H1 (cell line): ENCODE data around the gene GLI1. TPM values are rescaled to one million over a fixed set of nuclear protein-coding genes. Genes with fewer than 3 reads are reported as not detected.

Experiments
- CHD2 ChIP-seq: IDR thresholded peaks from 2 replicates; pipeline ENCODE4 v1.6.1; 2012; ENCODE audit warnings: low read length, improper control_type of control experiment
- EP300 ChIP-seq, 2 experiments: IDR thresholded peaks; 1 replicate in 1 of 2; 2 replicates in 1 of 2; pipeline ENCODE4 v1.6.1; 2011 to 2012; ENCODE audit warnings: low read depth in 2 of 2, low read length in 2 of 2, mild to moderate bottlenecking in 2 of 2, borderline replicate concordance in 1 of 2, inconsistent platforms in 1 of 2, moderate library complexity in 1 of 2
- HDAC2 ChIP-seq, 2 experiments: fragments of 300-600 bp in 1 of 2; sonication (generic) in 1 of 2; IDR thresholded peaks; 2 replicates each; pipeline ENCODE4 v1.6.1; 2011 to 2012; ENCODE audit warnings: low read depth in 2 of 2, low read length in 2 of 2, mild to moderate bottlenecking in 2 of 2, moderate library complexity in 2 of 2, borderline replicate concordance in 1 of 2, inconsistent platforms in 1 of 2
- KDM4A ChIP-seq: IDR thresholded peaks from one replicate; pipeline ENCODE4 v1.7.1; 2012; ENCODE audit warnings: low read depth, mild to moderate bottlenecking, moderate library complexity, low read length, inconsistent platforms; ENCODE audit not compliant: severe bottlenecking
- NANOG ChIP-seq: IDR thresholded peaks from 2 replicates; pipeline ENCODE4 v1.6.1; 2011; ENCODE audit warnings: low read length, low read depth, mild to moderate bottlenecking, inconsistent platforms; ENCODE audit not compliant: insufficient read depth, poor library complexity, severe bottlenecking
- NRF1 ChIP-seq: IDR thresholded peaks from 2 replicates; pipeline ENCODE4 v1.6.1; 2011; ENCODE audit warnings: mild to moderate bottlenecking, low read depth, low read length, improper control_type of control experiment
- PHF8 ChIP-seq: fragments of 200-600 bp; sonication (generic); conservative IDR thresholded peaks from 2 replicates; pipeline ENCODE4 v1.7.1; 2012; ENCODE audit warnings: low read depth, mild to moderate bottlenecking, inconsistent platforms, low read length, moderate library complexity
- POLR2A ChIP-seq, 2 experiments: IDR thresholded peaks; 1 replicate in 1 of 2; 2 replicates in 1 of 2; pipeline ENCODE4 v1.6.1; 2011; ENCODE audit warnings: low read depth in 2 of 2, low read length in 2 of 2, mild to moderate bottlenecking in 2 of 2; ENCODE audit errors: control extremely low read depth in 1 of 2
- RNF2 ChIP-seq: fragments of 200-900, 300-1000 bp; sonication (generic); IDR thresholded peaks from 2 replicates; pipeline ENCODE4 v1.7.1; 2016; ENCODE audit warnings: borderline replicate concordance, low read depth, mild to moderate bottlenecking, antibody characterized with exemption, low read length; ENCODE audit not compliant: poor library complexity, severe bottlenecking; ENCODE audit errors: missing control alignments
- SP1 ChIP-seq: IDR thresholded peaks from 2 replicates; pipeline ENCODE4 v1.6.1; 2011; ENCODE audit warnings: low read depth, low read length
- SRF ChIP-seq: IDR thresholded peaks from 2 replicates; pipeline ENCODE4 v1.6.1; 2011; ENCODE audit warnings: mild to moderate bottlenecking, low read depth, low read length, moderate library complexity
- TAF7 ChIP-seq: optimal IDR thresholded peaks from 2 replicates; pipeline ENCODE3; 2011; ENCODE audit warnings: low read depth, mild to moderate bottlenecking, inconsistent platforms, low read length, moderate library complexity, borderline replicate concordance
- TBP ChIP-seq: IDR thresholded peaks from 2 replicates; pipeline ENCODE4 v1.6.1; 2011; ENCODE audit warnings: low read depth, low read length, improper control_type of control experiment
- polyA plus RNA-seq, 7 experiments: library from polyadenylated mRNA; depleted of rRNA in 3 of 7; stranded (reverse) in 5 of 7; unstranded in 2 of 7; fragments of >200 nt in 5 of 7; fragments of 200-250 nt in 2 of 7; gene quantifications; 1 replicate in 5 of 7; 2 replicates in 1 of 7; 4 replicates in 1 of 7; pipeline versions ENCODE4 v1.2.1 to v1.2.3, GENCODE V29; 2011 to 2013; ENCODE audit warnings: missing spikeins in 2 of 7, mixed read lengths in 2 of 7
- total RNA-seq: library from RNA; stranded (reverse); fragmentation: NEBNext Ultra II Directional; extraction: Animal tissue kit (Norgen Biotek cat#: 25700); gene quantifications from 2 replicates; pipeline ENCODE4 v1.2.1, GENCODE V29; 2021
- TF ChIP-seq, protein P1 (sequence below): IDR thresholded peaks from 2 replicates; pipeline ENCODE4 v1.6.1; 2011; ENCODE audit warnings: low read depth, mild to moderate bottlenecking, low read length; ENCODE audit not compliant: insufficient read depth
- TF ChIP-seq, protein P2 (sequence below): IDR thresholded peaks from 2 replicates; pipeline ENCODE4 v1.6.1; 2011; ENCODE audit warnings: low read length, improper control_type of control experiment

GLI1 gene
- total and polyA plus RNA-seq, 2 of the 8 experiments (the other 6 are each of a cell fraction or from before 2014, with no cell fraction given) = 23.5 to 25.3 TPM

DNA sequence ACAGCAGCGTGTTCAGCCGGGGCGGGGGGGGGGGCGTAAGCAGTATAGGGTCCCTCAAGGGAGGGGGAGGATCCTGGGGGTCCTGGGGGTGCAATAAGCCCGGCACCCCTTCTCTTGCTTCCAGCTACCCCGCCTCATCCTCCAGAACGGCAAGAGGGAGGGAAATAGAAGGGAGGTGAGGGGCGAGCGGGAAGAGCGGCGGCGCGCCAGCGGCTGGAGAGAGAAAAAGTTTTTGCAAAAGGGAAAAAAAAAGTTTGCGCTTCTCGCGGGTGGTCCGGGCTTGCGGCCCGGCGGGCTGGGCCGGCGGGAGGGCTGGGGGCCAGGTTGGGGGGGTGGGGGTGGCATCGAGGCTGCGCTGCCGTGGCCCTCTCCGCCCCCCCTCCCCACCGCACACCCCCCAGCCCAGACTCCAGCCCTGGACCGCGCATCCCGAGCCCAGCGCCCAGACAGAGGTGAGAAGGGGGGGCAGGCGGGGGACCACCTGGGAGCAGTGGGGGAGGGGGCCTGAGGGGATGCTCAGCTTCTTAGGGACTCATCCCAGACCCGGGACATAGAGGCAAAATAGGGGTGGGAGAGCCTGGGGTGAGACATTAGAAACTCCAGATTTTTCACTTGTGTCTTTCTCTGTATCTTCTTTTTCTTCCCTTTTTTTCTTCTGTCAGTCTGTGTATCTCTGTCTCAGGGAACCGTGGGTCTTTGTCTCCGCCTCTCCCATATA lies at the start of gene GLI1 (continued):
- TF ChIP-seq HDAC2 (IDR thresholded peaks at IDR 0.05; ENCODE audit: borderline replicate concordance in 1 of 2, low read depth in 2 of 2, low read length in 2 of 2) = no peak
- TF ChIP-seq NANOG = no peak
- TF ChIP-seq KDM4A = no peak
- TF ChIP-seq POLR2A (IDR thresholded peaks at IDR 0.05; ENCODE audit: control extremely low read depth in 1 of 2, low read depth in 2 of 2, low read length in 2 of 2) = no peak
- no peak for TF ChIP-seq SRF
- no peak for TF ChIP-seq NRF1
- TF ChIP-seq, protein P1, sequence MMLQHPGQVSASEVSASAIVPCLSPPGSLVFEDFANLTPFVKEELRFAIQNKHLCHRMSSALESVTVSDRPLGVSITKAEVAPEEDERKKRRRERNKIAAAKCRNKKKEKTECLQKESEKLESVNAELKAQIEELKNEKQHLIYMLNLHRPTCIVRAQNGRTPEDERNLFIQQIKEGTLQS = no peak
- TF ChIP-seq SP1 = no peak; the same call in 1 of the 2 replicates
- TF ChIP-seq RNF2 = no peak
- TF ChIP-seq TBP = no peak
- TF ChIP-seq TAF7 = no peak
- peak in 1 of 2 experiments; percentile 51; a peak in 1 of 3 replicates for TF ChIP-seq EP300 (IDR thresholded peaks at IDR 0.05; ENCODE audit: borderline replicate concordance in 1 of 2, low read depth in 2 of 2, low read length in 2 of 2)
- TF ChIP-seq CHD2 = no peak
- peak; percentile 45; the same call in 1 of the 2 replicates for TF ChIP-seq PHF8
- TF ChIP-seq, protein P2, sequence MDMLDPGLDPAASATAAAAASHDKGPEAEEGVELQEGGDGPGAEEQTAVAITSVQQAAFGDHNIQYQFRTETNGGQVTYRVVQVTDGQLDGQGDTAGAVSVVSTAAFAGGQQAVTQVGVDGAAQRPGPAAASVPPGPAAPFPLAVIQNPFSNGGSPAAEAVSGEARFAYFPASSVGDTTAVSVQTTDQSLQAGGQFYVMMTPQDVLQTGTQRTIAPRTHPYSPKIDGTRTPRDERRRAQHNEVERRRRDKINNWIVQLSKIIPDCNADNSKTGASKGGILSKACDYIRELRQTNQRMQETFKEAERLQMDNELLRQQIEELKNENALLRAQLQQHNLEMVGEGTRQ = no peak
